HG02885 (cell line): ENCODE measurements around the gene SFXN2.

Source experiments
- ATAC-seq: cut with Tn5 transposase; IDR thresholded peaks from one replicate; pipeline ENCODE4 v1.9.1; 2021; ENCODE audit warnings: mild to moderate bottlenecking; ENCODE audit not compliant: unreplicated experiment, poor library complexity

SFXN2 gene

GRCh38 chr10:102773320-102773719 is 58.9 kb downstream of the SFXN2 start:
- ATAC-seq: no peak

DNA sequence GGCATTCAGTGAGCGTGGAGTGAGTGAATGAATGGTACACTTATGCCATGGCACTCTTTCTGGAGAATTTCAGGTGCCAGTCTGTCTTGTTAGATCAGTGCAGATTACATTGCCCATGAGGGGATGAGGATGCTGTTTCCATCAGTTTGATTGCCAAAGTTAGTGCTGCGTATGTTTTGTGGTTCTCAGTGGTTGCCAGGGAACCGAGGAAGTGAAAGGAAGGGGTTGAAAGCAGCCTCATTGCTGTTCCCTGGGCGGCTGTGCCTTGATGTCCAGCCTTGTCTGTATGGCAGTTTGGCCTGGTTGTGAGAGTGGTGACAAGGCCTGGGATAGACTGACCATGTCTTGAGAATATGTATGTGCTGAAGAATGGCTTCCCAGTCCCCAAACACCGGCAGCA is 59.5 kb downstream of the SFXN2 start:
- ATAC-seq: no peak

DNA sequence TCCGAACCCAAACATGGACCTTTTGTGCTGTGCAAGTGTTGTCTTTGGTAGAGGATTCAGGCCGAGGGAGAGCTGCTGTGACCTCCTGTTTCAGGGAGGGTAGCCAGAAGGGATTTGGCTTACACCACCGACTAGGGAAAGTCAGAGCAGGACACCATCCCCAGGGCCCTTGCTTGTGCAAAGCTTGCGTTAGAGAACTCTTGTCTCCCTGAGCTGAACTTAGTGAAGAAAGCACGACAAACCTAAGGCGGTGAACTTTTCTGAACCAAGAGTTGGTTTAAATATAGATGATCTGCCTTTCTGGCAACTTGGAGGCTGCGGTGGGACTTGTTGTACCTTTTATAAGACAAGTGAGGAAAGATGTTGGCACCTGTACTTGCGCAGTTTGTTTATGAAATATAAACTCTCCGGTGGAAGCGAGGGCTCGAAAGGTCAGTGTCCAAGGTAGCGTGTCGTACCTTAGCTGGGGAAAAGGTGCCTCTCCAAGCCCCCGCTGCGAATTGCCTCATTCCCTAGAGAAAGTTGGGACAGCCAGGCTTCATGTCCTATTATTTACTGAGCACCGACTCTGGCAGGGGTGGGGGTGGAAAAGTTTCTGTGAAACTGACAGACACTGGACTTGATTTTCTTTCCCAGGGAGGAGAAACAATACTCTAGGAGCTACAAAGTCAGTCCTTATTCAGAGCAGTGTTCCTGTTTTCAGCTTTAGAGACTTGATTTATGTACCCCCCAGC is 60.9 kb downstream of the SFXN2 start:
- no peak for ATAC-seq

DNA sequence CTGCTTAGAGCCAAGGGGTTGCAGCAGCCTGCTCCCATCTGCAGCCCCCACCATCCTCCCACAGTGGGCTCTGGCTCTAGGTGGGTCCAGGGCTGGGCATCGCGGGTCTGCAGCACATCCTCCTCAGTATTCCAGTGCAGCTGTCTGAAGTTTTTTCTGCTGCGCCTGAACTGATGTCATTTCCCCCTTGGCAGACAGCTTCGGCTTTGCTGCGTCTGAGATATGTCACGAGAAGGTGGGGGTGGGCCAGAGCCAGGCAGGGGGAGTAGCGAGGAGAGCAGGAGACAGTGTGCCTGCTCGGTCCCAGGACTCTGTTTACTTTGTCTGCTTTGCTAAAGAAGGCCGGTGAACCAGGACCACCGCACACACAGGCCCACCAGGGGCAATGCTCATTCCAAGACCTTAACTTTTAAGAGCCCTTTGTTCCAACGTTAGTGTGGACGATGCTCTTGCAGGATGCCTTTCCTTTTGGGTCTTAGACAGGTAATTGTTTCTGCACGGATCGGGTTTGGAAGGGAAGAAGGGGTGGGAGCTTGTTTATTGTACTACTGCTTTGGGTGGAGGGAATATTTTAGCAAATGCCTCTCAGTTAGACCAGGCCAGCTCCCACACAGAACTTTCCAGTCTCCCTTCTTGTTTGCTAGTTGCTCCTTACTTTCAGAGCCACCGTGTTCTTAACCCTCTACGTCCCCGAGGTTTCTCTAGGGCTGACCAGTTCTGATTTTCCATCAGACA is 61.7 kb downstream of the SFXN2 start:
- no peak for ATAC-seq

DNA sequence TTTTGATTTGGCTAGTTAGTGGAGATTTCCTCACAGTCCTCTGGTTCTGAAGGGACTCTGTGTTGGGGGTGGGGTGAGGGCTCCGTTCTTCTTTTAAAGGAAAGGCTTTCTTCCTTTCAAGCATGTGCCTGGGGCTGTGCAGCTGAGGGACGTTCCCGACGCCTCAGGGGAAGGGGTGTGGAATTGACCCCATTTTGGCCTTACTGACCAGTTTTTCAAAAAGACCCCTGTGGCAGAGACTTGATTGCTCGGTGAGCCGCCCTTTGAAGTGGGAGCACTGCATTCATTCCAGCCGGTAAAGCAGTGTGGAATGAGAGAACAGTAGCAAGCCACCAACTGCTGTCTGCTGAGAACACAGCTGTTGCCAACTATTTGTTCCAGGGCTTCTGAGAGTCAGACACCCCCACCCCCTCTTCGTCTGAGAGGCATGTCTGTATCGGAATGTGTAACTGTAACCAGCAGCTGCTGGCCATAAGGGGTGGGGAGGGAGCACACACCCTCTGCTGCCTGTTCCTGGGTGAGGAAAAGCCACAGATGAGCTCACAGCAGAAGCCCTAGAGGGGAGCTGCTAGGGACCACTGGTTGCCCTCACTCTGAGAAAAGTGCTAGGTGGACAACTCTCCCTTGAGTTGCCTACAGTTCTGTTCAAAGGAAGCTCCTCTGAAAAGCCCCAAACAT is 62.5 kb downstream of the SFXN2 start:
- ATAC-seq: no peak

DNA sequence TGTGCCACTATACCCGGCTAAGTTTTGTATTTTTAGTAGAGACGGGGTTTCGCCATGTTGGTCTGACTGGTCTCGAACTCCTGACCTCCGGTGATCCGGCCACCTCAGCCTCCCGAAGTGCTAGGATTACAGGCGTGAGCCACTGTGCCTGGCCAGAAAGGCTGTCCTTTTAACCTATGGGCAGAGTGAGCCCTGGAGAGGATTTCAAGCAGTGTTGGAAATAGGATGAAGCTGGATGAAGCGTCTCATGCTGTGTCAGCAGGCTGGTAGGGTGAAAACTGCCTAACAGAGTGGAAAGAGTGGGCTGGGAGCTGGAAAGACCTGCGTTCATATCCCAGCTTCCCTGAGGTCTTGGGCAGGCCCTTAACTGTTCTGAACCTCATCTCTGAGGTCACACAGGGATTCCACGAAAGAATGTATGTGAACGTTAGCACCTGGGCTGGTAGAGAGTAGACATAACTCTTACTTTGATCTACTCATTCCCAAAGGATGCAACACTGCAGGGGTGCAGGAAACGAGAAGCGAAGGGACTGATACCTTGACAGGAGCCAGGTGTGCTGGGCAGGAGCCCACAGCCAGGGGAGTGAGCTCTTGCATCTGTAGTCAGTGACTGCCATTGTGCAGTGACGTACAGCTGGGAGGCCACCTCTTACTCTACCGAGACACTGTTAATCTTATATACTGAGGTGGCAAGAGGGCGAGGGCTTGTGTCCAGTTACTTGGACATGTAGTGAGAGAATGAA is 63.4 kb downstream of the SFXN2 start:
- ATAC-seq: no peak

- no peak for ATAC-seq
These were observed 64.3 kb downstream of the SFXN2 start for GRCh38 chr10:102778781-102779180.

DNA sequence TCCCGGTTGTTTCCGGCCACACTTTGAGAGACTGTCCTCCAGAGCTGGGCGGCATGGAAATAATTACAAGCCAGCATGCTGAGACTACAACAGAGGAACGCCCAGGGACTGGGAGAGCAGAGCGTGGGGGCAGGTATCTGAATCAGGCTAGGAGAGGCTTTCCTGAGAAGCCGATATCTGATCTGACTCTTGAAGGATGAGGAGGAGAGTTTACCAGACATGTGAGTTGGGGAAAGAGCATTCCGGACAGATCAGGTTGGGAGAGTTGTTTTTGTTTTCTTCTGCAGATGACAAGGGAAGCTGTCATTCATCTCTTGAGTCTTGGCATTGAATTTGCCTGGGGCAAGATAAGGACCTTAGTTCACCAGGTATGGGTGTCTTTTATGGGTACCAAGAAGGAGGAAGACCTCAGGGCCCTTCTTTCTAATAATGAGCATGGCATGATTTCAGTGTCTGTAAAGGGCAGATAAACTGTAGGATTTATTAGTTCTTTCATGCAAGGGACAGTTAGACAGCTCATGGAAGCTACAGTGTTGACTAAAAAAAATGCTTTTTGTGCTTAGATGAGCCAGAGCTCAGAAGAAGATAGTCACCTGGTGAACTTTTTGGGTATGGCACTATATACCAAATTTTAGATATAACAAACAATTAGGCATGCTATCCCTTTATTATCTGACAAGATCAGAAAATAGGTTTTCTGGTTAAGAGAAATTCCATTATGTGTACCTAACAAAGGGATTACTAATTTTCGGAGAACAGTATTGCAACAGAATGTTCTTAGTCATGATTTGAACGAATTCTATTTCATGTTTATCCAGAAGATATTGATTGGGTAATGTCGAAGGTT is 65.5 kb downstream of the SFXN2 start:
- no peak for ATAC-seq

GRCh38 chr10:102780527-102780808 is 66.0 kb downstream of the SFXN2 start:
- no peak for ATAC-seq

- no peak for ATAC-seq
These were observed 66.9 kb downstream of the SFXN2 start for GRCh38 chr10:102781090-102781920.

- ATAC-seq: no peak
These were observed 67.6 kb downstream of the SFXN2 start for GRCh38 chr10:102781921-102782557.

DNA sequence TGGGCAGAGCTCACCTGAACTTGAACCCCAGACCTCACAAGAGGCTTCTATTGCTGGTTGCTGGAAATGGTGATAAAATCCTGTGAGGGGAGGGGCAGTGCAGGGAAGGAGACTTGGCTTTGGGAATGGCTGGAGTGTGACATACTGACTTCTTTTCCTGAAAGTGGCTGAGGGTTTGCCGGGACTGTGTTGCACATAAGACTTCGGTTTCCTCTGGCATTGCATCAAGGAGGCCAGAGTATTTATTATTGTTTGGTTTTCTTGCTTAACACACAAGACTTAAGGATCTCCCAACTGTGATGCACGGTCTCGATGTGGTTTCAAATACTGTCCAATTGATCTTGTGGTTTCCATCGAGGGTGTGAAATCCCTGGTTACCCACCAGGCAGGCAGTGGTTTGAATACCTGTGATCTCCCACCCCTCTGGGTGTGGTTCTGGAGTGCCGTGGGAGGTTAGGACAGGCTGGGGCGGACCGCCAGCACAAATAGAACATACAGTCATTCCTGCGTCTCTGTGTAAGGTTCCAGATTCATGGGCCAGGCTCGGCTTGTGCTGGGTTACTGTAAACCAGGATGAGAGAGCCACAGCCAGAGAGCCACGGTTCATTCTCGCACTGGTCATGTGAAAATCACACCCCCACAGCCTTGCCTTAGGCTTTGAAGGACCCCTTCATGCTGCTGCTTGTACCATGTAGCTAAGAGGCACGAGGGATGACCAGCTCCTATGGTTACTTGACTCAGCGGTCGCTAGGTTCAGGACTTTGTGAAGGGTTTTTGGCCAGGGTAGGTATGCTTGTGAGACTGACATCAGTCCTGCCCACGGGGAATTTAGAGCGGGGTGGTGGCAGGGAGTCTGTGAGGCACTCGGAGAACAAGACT is 68.5 kb downstream of the SFXN2 start:
- ATAC-seq: no peak

GRCh38 chr10:102783568-102783967 is 69.1 kb downstream of the SFXN2 start:
- no peak for ATAC-seq

DNA sequence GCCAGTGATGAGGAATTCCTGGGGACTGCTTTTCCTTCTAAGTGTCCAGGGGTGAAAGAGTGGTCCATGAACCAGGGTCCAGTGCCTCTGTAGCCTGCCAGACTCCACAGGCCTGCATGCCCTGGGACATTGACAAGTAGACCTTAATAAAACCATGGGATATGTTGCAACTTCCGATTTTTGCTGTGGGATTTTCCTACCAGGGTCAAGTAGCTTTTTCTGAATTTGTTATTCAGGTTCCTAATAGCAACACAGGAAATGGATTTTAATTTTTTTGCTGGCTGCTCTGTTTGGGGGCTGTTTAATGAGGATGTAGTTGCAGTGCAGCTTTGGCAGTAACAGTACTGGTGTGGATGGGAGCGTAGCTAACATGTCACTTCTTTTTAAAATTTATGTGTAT is 71.4 kb downstream of the SFXN2 start:
- ATAC-seq: no peak

- no peak for ATAC-seq
These were observed 77.4 kb downstream of the SFXN2 start for GRCh38 chr10:102791754-102792395.
